GM12873 (cell line): ENCODE measurements around the gene SSH2.

Experiments used
- TF ChIP-seq, protein P1 (sequence below): IDR thresholded peaks from 2 replicates; pipeline ENCODE4 v1.5.1; 2012; ENCODE audit warnings: low read depth, mild to moderate bottlenecking, moderate library complexity, low read length, control low read depth; ENCODE audit not compliant: insufficient read depth; ENCODE audit errors: missing control alignments

Gene SSH2

GRCh38 chr17:29618272-29619065 is 311.6 kb downstream of the SSH2 start:
- TF ChIP-seq, protein P1, sequence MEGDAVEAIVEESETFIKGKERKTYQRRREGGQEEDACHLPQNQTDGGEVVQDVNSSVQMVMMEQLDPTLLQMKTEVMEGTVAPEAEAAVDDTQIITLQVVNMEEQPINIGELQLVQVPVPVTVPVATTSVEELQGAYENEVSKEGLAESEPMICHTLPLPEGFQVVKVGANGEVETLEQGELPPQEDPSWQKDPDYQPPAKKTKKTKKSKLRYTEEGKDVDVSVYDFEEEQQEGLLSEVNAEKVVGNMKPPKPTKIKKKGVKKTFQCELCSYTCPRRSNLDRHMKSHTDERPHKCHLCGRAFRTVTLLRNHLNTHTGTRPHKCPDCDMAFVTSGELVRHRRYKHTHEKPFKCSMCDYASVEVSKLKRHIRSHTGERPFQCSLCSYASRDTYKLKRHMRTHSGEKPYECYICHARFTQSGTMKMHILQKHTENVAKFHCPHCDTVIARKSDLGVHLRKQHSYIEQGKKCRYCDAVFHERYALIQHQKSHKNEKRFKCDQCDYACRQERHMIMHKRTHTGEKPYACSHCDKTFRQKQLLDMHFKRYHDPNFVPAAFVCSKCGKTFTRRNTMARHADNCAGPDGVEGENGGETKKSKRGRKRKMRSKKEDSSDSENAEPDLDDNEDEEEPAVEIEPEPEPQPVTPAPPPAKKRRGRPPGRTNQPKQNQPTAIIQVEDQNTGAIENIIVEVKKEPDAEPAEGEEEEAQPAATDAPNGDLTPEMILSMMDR = no peak

- TF ChIP-seq, protein P1 = peak; percentile 88
These were observed 312.4 kb downstream of the SSH2 start for GRCh38 chr17:29617481-29618271.

DNA sequence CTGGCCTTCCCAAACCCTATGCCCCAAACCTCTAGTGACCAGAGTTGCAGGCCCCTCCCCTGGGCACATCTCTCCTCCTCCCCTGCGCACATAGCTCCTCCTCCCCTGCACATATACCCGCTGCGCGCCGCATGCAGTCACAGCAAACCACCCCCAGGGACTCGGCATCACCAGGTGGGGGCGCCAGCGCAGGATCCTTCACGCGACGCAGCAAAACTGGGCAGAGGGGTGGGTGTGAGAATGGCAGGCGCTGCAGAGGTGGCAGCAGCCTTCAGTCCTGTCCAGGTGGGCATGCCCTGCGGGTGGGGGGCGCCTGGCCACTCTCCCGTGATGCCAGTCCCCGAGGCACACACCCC is 312.9 kb downstream of the SSH2 start:
- TF ChIP-seq, protein P1 = peak; percentile 86

DNA sequence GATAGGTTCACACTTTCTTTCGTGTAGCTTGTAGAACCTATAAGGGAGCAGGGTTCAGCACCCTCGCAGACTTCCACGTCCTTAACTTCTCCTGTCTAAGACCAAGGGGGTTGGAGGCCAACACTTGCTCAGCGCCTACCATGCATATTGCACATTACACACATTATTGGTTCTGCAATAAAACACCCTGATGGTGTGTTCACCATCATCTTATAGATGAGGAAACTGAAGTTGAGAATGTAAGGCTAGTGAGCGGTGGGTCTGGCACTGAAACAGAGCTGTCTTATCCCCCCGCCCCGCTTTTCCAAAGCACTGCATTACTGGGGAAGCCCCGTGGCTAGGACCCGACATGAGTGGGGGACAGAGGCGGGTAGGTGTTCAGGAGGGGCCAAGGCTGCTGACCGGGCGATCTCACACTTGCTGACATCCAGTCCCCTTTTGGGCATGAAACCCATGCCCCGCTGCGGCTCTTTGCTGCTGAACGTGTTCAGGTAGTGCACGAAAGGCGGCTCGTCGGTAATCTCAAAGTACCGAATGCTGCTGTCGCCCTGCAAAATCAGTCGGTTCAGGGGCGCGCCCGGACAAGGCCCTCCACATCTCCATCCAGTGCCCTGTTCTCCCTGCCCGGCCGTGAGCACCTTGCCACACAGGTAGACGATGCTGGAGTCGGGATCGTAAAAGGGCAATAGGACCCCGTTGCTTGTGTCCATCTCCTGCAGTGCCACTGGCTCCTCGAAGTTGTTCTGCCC is 313.6 kb downstream of the SSH2 start:
- TF ChIP-seq, protein P1 = no peak

DNA sequence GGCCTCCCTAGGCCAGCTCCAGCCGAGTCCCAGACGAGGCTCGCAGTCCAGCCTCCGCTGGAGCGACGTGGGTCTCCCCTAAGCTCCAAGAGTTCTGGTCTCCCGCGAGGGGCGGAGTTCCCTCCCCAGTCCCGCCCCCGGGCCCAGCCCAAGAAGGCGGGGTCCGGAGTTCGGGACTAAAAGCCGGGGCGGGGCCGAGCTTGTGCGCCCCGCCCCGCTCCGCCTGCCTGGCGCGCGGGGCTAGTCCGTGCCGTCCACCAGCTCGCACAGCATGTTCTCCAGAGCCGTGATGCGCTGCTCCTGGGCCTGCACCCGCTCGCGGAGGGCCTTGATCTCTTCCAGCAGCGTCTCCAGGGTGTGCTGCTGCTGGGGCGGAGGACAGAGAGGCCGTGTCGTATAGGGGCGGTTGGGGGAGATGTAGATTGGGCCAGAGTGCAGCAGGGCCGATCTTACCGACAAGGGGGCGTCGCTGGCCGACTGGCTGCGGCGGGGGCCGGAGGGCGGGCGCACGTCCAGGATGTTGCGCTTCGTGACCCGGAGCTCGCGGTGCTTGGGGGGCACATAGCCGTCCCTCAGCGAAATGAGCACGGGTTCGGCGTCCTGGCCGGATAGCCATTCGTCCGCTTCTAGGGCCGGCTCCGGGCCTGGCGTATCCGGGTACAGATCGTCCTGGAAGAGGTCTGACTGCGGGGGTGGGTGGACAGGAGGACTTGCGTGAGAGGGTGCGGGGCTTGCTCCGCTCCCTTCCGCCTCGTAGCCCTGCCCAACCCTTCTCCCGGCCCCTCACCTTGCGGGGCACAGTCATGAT is 314.3 kb downstream of the SSH2 start:
- TF ChIP-seq, protein P1 = no peak

DNA sequence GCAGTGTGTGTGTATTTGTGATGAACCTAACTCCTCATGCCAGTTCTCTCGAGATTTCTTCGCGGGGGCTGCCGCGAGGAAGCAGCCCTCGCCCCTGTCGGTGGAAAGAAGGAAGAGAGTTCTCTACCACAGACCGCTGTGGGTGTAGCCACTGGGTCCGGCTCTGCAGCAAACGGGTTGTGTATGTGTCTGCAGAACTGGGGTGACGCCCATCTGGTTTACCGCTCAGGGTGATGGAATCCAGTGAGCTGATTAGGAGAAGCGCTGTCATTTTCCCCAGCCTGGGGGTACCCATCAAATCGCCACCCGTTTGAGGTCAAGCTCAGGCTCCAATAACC is 315.0 kb downstream of the SSH2 start:
- TF ChIP-seq, protein P1 = no peak
